Anterior cingulate cortex (tissue), 58 donors: ENCODE measurements around the gene ARHGEF12.

ENCODE experiments used
- DNase-seq, 58 donors: peaks; one replicate each; lab custom pipeline; 2025; lab: John Stamatoyannopoulos, UW

The ARHGEF12 gene

DNA sequence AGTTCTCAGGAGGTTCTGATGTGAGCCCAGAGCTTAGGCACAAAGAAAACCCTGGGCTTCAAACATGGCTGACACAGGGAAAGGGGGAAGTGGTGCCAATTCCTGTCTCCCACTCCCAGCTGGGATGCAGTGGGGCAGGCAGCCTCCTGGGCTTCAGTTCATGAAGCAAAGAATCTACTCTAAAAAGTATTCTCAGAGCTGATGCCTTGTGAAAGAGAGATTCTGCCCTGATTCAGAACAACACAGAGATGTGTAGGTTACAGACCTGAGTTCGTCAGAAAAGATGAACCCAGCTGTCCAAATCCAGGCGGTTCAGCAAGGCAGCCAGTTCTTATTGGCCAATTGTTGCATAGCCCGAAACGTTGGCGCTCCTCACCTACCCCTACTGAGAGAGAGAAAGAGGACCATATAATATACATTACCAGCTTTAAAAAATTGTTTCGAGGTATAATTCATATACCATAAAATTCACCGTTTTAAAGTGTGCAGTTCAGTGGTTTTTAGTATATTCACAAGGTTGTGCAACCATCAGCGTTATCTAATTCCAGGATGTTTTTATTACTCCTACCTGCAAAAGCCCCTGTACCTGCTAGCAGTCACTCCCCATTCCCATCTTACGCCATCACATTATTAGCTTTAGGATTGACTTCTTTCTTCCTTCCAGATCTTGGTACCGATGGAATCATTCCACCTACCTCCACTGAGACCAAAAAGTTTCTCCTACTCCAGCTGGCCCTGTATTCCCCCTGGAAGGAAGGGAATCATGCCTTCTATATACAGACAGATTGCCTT is 18.3 kb upstream of the ARHGEF12 start:
- DNase-seq, result no peak

DNA sequence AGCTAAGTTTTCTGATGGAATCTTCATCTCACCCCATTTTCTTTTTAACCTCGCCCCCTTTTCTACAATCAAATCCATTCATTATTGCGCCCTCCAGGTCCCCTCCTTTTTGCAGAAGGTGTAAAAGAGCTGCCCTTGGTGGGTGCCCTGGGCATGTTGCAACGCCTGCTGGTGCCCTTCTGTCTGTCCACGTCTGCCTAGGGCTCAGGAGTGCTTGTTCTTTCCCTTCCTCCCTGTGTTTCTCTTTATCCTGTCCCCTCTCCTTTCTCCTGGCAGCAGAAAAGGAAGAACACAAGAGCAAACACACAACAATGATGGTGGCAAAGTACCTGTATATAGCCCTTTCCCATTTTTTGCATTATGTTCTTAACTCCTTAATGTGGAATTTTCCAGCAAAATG is 17.3 kb upstream of the ARHGEF12 start:
- DNase-seq, result no peak

DNA sequence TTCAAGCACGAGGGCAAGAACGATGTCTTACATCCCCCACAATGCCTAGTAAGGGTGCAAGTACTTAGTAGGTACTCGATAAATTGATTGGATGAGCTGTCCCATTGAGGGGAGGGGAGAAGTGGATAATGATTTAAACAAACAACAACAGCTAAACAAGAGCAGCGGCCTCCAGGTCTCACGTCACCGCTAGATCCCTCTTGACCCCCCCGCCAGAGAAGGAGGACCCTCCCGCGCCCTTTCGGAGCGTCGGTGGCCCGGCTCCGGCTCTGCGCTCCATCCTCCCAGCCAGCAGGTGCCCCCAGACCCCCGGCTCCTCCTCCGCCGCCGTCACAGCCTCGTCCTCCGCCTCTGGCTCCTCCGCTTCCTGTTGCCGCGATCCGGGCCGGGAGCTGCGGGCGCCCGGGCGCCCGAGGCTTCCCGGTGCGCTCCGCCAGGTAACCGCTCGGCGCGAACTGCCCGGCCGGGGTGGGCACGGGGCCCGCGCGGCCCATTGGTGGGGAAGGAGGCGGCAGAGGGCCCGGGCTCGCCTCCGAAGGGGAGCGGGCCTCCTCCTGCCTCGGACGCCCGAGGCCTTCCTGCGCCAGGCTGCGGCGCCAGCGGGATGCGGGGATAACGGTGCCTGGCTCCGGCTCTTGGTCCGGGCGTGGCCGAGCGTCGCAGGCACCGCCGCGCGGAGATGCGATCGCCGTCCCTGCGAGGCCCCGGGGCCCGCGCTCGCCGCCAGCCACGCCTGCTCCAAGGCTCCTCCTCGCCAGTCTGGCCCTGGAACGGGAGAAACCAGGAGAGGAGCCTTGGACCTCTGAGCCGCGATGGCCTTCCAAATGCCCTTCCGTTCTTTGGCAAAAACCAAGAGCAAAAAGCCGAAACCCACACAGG is 11.0 kb upstream of the ARHGEF12 start, which contains the start of gene TLCD5:
TLCD5 (plus strand) TSS at position 368 of the 879 bp plus-strand sequence. CDS start 2,143 bp downstream, outside the sequence.
- peak in 48 of 58 donors; percentile 27 to 76 (median 58) for DNase-seq

DNA sequence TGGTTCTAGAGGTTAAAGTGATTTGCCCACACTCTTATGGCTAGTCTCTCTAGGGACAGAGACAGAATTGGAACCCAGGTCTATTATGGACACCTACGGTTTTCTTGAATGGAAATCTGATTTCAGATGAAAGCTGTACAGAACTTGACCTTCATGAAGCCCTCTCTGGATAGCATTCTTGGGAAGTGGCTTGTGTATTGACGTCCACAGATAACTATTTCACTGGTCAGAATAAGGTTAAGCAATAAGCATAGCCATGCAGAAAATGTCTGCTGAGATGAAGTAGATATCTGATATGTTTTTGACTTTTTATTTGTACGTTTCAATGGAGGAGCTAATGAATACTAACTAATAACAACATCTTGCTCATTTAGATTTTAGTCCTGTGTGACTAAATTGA is 10.0 kb upstream of the ARHGEF12 start:
- no peak for DNase-seq

DNA sequence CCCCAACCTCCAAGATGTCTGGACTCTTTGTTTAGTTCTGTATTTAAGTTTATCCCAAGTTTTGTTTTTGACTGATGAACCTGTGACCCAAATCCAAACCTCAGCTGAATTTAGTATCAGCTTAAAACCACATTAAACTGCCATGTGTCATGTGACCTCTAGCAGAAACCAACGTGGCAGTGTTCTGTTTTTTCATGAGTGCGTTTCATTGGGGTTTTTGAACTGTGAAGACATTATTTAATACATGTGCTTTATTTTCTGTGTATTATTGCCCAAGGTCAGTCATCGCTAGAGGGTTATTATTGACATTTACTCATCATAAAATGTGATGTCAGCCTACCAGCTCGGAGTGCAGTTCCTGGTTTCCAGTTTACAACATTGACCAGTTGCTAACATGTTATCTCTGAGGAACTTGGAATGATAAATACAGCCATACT is 9.3 kb upstream of the ARHGEF12 start:
- DNase-seq, result no peak

DNA sequence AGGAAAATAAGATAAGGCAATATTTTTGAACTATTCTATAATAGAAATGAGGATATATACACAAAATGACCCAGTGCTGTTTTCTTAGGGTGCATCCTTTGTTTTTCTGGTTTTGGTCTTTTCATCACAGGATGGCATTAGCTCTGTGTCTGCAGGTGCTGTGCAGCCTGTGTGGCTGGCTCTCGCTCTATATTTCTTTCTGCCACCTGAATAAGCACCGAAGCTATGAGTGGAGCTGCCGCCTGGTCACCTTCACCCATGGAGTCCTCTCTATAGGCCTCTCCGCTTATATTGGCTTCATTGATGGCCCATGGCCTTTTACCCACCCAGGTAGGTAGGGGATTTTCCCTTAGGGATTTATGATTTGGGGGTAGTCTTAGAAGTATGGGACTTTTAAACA is 8.9 kb upstream of the ARHGEF12 start:
- no peak for DNase-seq

DNA sequence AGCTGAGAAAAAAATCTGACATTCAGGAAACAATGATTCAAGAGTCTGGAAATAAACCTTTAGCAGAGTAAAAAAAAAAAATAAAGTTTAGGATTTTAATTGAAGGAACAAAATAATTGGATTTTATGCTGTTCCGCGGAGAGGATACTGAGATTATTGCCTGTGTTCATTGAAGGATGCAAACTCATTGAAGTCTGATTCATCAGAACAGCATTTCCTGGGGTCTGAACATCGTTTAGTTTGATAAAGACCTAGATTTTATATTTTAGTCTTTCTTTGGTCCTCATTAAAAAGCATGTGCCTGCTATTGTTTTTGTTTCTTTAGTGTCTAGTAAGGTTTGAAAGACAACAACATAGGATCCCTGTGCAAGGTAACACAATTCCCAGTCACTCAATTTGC is 6.7 kb upstream of the ARHGEF12 start:
- no peak for DNase-seq

DNA sequence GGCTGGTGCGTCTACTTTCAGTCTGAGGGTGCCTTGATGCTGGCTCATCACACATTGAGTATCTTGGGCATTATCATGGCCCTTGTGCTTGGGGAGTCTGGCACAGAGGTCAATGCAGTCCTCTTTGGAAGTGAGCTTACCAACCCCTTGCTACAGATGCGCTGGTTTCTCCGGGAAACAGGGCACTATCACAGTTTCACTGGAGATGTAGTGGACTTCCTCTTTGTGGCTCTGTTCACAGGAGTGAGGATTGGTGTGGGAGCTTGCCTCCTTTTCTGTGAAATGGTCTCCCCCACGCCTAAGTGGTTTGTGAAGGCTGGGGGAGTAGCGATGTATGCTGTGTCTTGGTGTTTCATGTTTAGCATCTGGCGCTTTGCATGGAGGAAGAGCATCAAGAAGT is 6.2 kb upstream of the ARHGEF12 start:
- DNase-seq, result no peak

DNA sequence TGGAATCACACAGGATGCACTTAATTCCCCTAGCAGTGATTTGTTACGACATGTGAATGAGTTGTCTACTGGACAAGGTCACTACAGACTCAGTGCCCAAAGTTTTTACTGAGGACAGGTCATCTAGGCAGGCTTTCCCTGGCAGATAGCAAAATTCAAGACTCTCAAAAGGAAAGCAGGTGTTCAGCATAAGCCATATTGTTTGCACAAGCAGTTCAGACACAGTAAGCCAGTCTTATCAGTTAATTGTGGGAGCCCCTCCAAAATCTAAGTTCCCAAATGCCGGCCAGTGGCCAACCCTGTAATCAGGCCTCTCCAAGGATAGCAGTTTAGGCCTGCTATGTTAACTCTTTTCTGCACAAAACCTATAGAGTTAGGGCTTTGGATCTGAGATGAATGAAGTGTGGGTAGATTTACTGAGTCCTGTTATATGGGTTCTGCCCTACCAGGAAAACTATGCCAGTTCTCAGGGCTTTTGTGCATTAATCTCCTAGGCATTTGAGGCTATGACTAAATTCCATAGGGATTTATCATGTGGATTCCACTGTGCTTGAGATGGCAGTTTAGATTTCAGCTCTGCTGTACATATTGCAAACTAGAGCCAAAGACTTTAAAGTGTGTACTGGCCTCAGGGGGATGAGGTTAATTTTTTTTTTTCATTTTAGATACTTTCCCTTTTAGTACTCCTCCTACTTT is 4.8 kb upstream of the ARHGEF12 start:
- DNase-seq, result no peak

DNA sequence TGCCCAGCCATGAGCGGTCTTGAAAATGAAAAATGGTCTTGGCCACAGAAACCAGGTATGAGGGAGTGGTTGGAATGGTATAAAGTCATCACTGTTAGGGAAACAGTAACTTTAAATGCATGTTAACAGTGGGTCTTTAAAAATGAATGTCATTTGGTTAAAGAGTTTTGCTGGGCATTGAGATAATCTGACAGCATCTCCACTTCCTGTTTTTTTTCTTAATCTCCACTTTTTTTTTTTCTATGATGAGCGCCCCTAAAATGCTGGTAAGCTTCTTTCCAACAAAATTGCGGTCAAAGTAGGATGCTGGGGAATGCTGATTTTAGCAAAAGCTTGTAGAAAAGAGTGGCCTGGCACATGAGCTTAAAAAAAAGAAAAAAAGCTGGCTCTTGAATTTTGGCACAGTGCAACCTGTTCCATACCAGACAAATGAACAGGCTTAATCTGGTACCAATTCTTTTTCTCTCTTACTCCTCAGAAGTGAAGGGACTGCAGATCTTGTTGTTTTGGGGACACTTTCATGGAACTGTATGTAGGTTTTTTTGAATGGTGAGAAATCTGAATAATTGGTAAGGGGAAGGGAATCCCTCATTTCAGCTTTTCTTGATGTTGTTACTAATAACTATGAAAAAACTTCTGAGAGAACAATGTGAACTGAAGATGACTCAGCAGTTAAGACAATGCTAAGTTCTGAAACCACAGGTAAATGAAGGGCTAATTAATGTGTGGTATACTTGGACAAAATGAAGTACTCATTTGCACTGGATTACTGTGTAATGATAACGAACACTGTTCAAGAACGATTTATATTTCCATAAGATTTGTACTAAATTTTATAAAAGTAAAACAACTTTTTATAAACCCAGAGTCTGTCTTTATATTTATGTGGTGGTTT is 3.1 kb upstream of the ARHGEF12 start:
- DNase-seq, result peak in 3 of 58 donors; percentile 4 to 36 (median 24)

DNA sequence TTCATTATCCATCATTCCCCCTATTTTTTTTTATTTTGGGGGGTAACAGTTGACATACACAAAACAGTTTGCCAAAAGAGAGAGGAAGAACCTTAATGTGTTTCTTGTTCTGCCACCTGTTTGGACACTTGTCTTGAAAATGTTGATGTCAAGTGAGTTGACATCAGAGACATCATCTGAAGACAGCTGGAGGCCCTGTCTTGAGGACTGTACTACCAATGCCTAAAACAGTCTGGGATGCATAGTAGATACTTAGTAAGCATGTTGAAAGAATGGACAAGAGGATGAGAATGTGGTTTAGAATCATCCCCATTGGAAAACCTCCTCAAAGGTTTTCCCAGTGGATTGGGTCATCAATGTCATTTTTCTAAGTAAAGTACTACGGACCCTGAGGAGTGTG is 2.4 kb upstream of the ARHGEF12 start:
- DNase-seq, result no peak

DNA sequence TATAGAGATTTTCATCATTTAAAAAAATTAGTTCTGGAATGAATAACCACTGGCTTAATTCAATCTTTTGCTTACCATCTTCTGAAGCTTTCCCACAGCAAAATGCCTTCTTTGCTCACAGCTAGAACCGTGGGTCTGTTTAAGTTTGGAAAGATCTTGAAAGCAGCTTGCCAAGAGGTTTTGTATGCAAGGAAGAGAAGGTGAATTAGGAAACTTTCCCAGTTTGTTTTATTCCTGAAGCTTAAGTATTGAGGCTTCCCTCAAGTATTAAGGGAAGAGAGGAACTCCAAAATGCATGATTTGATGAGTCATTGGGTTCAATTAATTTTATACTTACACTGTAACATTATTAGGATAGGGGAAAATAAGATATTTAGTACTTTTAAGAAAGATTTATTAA is 1.9 kb upstream of the ARHGEF12 start:
- DNase-seq, result peak in 1 of 58 donors; percentile 59

DNA sequence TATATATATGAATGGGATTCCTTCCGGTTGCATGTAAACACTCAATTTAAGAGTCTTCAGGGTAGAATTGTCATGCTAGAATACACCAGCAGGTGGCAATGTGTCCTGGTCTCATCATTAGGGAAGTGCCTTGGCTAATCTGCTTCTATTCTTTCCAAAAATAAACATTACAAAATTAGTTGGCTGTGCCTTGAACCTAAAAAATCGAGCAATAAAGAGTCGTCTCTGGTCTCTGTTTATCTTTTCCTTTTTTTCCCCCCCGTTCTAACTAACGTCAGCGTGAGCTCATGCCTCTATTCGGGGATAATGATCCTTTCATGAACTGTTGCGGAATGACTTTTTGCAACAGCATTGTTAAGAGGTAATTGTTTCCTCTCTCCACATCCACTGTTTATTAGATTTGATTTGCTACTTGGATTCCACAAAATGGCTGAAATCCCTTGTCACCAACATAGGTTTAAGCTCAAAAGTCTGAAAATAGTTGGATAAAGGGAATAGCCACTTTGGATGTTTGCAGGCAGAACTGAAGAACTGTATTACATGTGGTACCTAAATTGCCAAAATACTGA is 1.2 kb upstream of the ARHGEF12 start:
- DNase-seq, result peak in 30 of 58 donors; percentile 16 to 79 (median 40)

DNA sequence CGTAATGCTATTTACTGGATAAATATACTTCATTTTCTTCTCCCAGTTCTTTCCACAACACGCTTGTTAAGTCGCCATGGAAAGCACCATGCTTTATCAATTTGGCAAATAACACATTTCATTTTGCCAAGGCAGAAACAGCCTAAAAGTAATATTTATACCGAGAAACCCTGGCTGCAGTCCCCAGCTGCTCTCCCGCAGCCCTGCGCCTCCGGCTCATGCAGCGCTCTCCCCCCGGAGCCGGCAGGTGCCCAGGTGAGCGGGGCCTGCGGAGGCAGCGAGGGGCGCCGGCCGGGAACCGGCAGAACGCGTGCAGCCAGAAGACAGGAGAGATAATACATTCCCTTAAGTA is 681 bp upstream of the ARHGEF12 start:
- peak in 2 of 58 donors; percentile 57 to 58 for DNase-seq

DNA sequence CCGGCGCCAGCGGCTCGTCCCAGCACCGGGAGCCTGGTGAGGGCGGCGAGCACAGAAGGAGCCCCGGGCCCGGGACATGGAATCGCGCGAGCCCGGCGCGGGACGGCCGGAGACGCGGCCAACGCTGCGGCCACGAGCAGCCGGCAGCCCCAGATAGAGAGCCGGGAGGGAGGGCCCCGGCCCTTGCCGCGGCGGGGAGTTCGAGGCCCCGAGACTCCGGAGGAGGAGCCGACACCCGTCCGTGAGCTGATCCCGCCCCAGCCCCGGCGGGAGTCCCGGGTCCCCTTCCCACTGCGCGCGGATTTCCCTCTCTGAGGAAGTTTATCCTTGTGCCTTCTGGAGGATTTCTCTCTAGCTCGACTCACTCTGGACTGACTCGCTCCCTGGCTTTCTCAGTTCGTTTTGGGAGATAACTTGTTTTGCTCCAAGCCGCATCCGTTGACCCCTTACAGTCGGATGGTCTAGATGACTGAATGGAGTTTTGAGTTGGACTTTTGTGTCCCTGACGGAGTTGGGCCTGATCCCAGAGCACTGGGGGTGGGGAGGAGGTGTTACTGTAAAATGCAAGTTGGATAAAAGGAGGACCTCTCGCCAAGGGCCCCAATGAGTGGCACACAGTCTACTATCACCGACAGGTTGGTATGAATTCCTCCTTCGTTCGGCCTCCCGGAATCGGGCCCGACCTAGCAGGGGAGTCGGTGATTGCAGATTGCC is 585 bp downstream of the ARHGEF12 start:
- DNase-seq, result peak in 22 of 58 donors; percentile 36 to 74 (median 63)

DNA sequence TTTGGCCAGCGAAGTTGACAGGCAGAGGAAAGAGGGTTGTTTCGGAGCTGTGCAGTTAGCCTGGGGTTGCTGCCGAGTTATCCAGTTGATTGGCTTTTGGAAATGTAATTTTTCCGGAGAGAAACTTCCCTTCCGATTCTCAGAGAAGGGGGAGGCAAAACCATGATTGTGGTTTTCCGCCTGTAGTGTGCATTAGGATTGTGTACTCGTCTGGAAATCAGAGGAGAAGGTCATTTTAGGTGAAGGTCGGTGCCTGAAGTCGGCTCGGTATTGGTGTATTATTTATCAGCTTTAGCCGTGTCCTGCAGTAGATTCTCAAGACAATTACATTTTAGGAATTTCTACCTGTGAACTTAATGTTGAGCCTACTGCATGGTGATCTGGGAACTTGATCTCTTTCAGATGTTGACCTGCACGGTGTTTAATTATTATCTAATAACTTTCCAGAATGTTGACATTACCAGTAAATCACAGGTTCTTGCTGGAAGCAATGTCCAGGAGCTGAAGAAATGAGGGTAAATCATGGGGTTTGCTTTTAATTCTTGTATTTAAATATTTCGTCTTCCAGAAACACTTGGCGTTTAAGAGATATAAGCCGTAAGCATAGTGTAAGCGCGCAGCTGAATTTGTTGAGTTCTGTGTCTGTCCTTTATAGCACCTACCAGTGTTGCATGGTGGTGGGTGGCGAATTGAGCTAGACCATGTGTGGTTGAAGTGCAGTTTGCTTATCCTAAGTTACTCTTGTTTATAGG is 1.3 kb downstream of the ARHGEF12 start:
- DNase-seq, result peak in 3 of 58 donors; percentile 2 to 30 (median 18)

DNA sequence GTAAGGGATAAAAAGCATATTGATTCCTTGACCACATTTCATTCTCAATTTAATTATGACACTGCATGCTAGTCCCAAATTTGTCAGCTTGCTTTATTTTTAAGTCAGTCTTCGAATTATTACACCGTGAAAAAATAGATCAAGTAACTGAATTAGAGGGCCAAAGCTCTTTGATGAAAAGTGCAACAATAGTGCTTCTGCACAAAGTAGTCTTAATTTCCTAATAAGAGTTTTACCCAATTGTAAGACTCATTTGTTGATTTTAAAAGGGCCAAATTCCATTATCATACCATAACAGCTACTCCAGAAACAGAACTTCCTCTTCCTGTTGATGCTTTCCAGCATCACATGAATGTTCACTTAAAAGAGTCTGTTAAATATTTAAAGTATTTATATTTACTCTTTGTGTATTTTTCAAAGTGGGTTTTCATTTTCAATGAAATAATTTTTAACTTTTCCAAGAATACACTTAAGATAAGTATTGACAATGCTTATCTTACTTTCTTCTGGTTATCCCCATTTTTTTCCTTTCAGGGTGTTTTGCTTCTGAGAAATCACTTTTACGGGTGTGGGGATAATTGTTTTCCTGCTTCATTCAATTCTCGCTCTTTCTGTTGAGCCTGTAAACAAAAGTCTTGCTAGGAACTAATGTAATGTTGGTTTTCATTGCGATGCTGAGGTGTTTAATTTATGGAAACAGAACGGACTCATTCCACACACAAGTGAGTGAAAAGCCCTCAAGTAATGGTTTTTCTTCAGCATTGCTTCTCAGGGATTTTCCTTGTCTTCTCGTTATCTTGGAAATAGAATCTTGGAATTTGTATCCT is 2.1 kb downstream of the ARHGEF12 start:
- DNase-seq, result no peak
